ENCODE measurements around the gene RNU4-1.

The RNU4-1 gene

GRCh38 chr12:120264086-120264903 is 28.7 kb downstream of the RNU4-1 start:
- Histone ChIP-seq H3K27ac (replicated peaks; ENCODE audit: low read length) (no peak overlapping the region), H2AK5ac (ENCODE audit: low read depth, low read length) (no peak overlapping the region), H3K9me3 (replicated peaks in 1 of 2; ENCODE audit: control insufficient read depth in 2 of 2, insufficient read depth in 1 of 2, low read depth in 1 of 2, low read length in 2 of 2) (no peaks in the 10 kb centered on the region), H3K36me3 (replicated peaks in 1 of 2; ENCODE audit: control insufficient read depth in 2 of 2, insufficient read depth in 2 of 2, low read length in 2 of 2) (no peaks in the 10 kb centered on the region), H3K4ac (ENCODE audit: low read length) (no peak overlapping the region), H2BK120ac (ENCODE audit: low read depth, low read length) (no peak overlapping the region), H3K18ac (ENCODE audit: low read length) (no peak overlapping the region), H4K91ac (ENCODE audit: low read depth, low read length, poor library complexity) (no peak overlapping the region), H2AFZ (ENCODE audit: low read length) (no peak overlapping the region), H3K4me1 (ENCODE audit: control insufficient read depth in 2 of 2, insufficient read depth in 1 of 2, low read depth in 1 of 2, low read length in 2 of 2) (peaks cover 10 to 16% of the 10 kb centered on the region in 2 donors), H3K27me3 (ENCODE audit: control insufficient read depth in 3 of 3, insufficient read depth in 3 of 3, low read depth in 1 of 3, low read length in 3 of 3) (no peaks in the 10 kb centered on the region), H3K9ac (ENCODE audit: low read depth, low read length, poor library complexity) (peak overlapping the region; percentile 1), H2BK15ac (ENCODE audit: low read length) (no peak overlapping the region), H2BK5ac (ENCODE audit: low read length) (no peak overlapping the region), H3K14ac (ENCODE audit: low read length) (peak overlapping the region; percentile 39), H3K23ac (ENCODE audit: low read depth, low read length, poor library complexity) (no peak overlapping the region), H3K4me2 (ENCODE audit: insufficient read depth, low read length, poor library complexity, severe bottlenecking) (peak overlapping the region; percentile 92), H3K79me1 (ENCODE audit: low read depth, low read length) (peaks cover 13% of the 10 kb centered on the region), H2BK12ac (ENCODE audit: low read length) (no peak overlapping the region), H4K8ac (ENCODE audit: low read depth, low read length) (no peak overlapping the region), H3K4me3 (ENCODE audit: low read length in 2 of 2) (peak overlapping the region; percentile 83 to 98)
- DNase-seq (ENCODE audit: low spot score), result no peak
- no CpG with 5 or more reads among the region's 15 CpGs for WGBS, 2 donors (ENCODE audit: extremely low coverage in 2 of 2, insufficient read length in 2 of 2, insufficient replicate concordance in 1 of 2)

- WGBS, 2 donors (ENCODE audit: extremely low coverage in 2 of 2, insufficient read length in 2 of 2, insufficient replicate concordance in 1 of 2), result no CpG with 5 or more reads among the region's 5 CpGs
Measured at GRCh38 chr12:120263748-120264085, 29.3 kb downstream of the RNU4-1 start.

GRCh38 chr12:120262852-120263747 is 29.9 kb downstream of the RNU4-1 start:
- no peak overlapping the region for H3K14ac ChIP-seq (ENCODE audit: low read length)
- H2BK120ac ChIP-seq (ENCODE audit: low read depth, low read length), result no peak overlapping the region
- no peak overlapping the region for H3K23ac ChIP-seq (ENCODE audit: low read depth, low read length, poor library complexity)
- peaks cover 13% of the 10 kb centered on the region for H3K79me1 ChIP-seq (ENCODE audit: low read depth, low read length)
- no peaks in the 10 kb centered on the region for H3K27me3 ChIP-seq (ENCODE audit: control insufficient read depth in 3 of 3, insufficient read depth in 3 of 3, low read depth in 1 of 3, low read length in 3 of 3)
- H3K4me2 ChIP-seq (ENCODE audit: insufficient read depth, low read length, poor library complexity, severe bottlenecking), result no peak overlapping the region
- no peak overlapping the region for H3K27ac ChIP-seq (replicated peaks; ENCODE audit: low read length)
- H3K4ac ChIP-seq (ENCODE audit: low read length), result no peak overlapping the region
- H2BK5ac ChIP-seq (ENCODE audit: low read length), result no peak overlapping the region
- H2AK5ac ChIP-seq (ENCODE audit: low read depth, low read length), result no peak overlapping the region
- no peak overlapping the region for H2AFZ ChIP-seq (ENCODE audit: low read length)
- H3K36me3 ChIP-seq (replicated peaks in 1 of 2; ENCODE audit: control insufficient read depth in 2 of 2, insufficient read depth in 2 of 2, low read length in 2 of 2), result no peaks in the 10 kb centered on the region
- H3K9me3 ChIP-seq (replicated peaks in 1 of 2; ENCODE audit: control insufficient read depth in 2 of 2, insufficient read depth in 1 of 2, low read depth in 1 of 2, low read length in 2 of 2), result no peaks in the 10 kb centered on the region
- H3K9ac ChIP-seq (ENCODE audit: low read depth, low read length, poor library complexity), result no peak overlapping the region
- H3K18ac ChIP-seq (ENCODE audit: low read length), result no peak overlapping the region
- H4K8ac ChIP-seq (ENCODE audit: low read depth, low read length), result no peak overlapping the region
- WGBS, 2 donors (ENCODE audit: extremely low coverage in 2 of 2, insufficient read length in 2 of 2, insufficient replicate concordance in 1 of 2), result no CpG with 5 or more reads among the region's 15 CpGs
- H4K91ac ChIP-seq (ENCODE audit: low read depth, low read length, poor library complexity), result no peak overlapping the region
- H2BK15ac ChIP-seq (ENCODE audit: low read length), result no peak overlapping the region
- no peak overlapping the region for H2BK12ac ChIP-seq (ENCODE audit: low read length)
- no peak overlapping the region for H3K4me3 ChIP-seq (ENCODE audit: low read length in 2 of 2)
- H3K4me1 ChIP-seq (ENCODE audit: control insufficient read depth in 2 of 2, insufficient read depth in 1 of 2, low read depth in 1 of 2, low read length in 2 of 2), result peaks cover 10 to 17% of the 10 kb centered on the region in 2 donors
- DNase-seq (ENCODE audit: low spot score), result no peak

More at GRCh38 chr12:120263748-120264085, 29.3 kb downstream of the RNU4-1 start:
- Histone ChIP-seq H3K18ac (ENCODE audit: low read length) (no peak overlapping the region), H3K9me3 (replicated peaks in 1 of 2; ENCODE audit: control insufficient read depth in 2 of 2, insufficient read depth in 1 of 2, low read depth in 1 of 2, low read length in 2 of 2) (no peaks in the 10 kb centered on the region), H3K4ac (ENCODE audit: low read length) (no peak overlapping the region), H2AFZ (ENCODE audit: low read length) (no peak overlapping the region), H3K4me2 (ENCODE audit: insufficient read depth, low read length, poor library complexity, severe bottlenecking) (peak overlapping the region; percentile 14), H3K23ac (ENCODE audit: low read depth, low read length, poor library complexity) (no peak overlapping the region), H2AK5ac (ENCODE audit: low read depth, low read length) (no peak overlapping the region), H3K27me3 (ENCODE audit: control insufficient read depth in 3 of 3, insufficient read depth in 3 of 3, low read depth in 1 of 3, low read length in 3 of 3) (no peaks in the 10 kb centered on the region), H2BK15ac (ENCODE audit: low read length) (no peak overlapping the region), H3K4me1 (ENCODE audit: control insufficient read depth in 2 of 2, insufficient read depth in 1 of 2, low read depth in 1 of 2, low read length in 2 of 2) (peaks cover 10 to 16% of the 10 kb centered on the region in 2 donors), H2BK5ac (ENCODE audit: low read length) (no peak overlapping the region), H4K8ac (ENCODE audit: low read depth, low read length) (no peak overlapping the region), H3K27ac (replicated peaks; ENCODE audit: low read length) (no peak overlapping the region), H2BK12ac (ENCODE audit: low read length) (no peak overlapping the region), H3K9ac (ENCODE audit: low read depth, low read length, poor library complexity) (no peak overlapping the region), H2BK120ac (ENCODE audit: low read depth, low read length) (no peak overlapping the region), H3K4me3 (ENCODE audit: low read length in 2 of 2) (peak overlapping the region in 1 of 2 donors; percentile 24), H3K79me1 (ENCODE audit: low read depth, low read length) (peaks cover 13% of the 10 kb centered on the region), H3K14ac (ENCODE audit: low read length) (no peak overlapping the region), H3K36me3 (replicated peaks in 1 of 2; ENCODE audit: control insufficient read depth in 2 of 2, insufficient read depth in 2 of 2, low read length in 2 of 2) (no peaks in the 10 kb centered on the region), H4K91ac (ENCODE audit: low read depth, low read length, poor library complexity) (no peak overlapping the region)
- DNase-seq (ENCODE audit: low spot score), result no peak

Measured in neuronal stem cell (in vitro differentiated cells).